K562 (cell line): ENCODE results near the gene TDRKH. TPM values are rescaled to one million over a fixed set of nuclear protein-coding genes. Genes with fewer than 3 reads are reported as not detected.

Experiments used
- CAMTA2 ChIP-seq: fragments of 250-450 bp; sonication (Bioruptor Pico); conservative IDR thresholded peaks from 2 replicates; pipeline ENCODE4 v1.5.1; 2022
- CREB1 ChIP-seq, 2 experiments: sonication (generic) in 1 of 2; formaldehyde crosslinking in 1 of 2; IDR thresholded peaks; 2 replicates each; pipeline versions ENCODE4 v1.6.1 to v1.8.0; 2012 to 2022; ENCODE audit warnings: inconsistent platforms in 1 of 2, mild to moderate bottlenecking in 1 of 2, missing genetic modification reagents in 1 of 2, moderate library complexity in 1 of 2
- EP400 ChIP-seq: fragments of 450-650 bp; IDR thresholded peaks from 2 replicates; pipeline ENCODE4 v1.6.1; 2017; ENCODE audit warnings: antibody characterized with exemption, mild to moderate bottlenecking, moderate library complexity
- FOXJ2 ChIP-seq: fragments of 200-800 bp; sonication (Bioruptor generic); IDR thresholded peaks from 2 replicates; pipeline ENCODE4 v1.6.1; 2016; ENCODE audit warnings: missing genetic modification characterization, missing compliant biosample characterization
- GATAD2B ChIP-seq: fragments of 450-650 bp; IDR thresholded peaks from 2 replicates; pipeline ENCODE4 v1.6.1; 2017; ENCODE audit warnings: mild to moderate bottlenecking, borderline replicate concordance
- JUND ChIP-seq, 2 experiments: IDR thresholded peaks; 2 replicates in 1 of 2; 3 replicates in 1 of 2; pipeline ENCODE4 v1.6.1; 2011; ENCODE audit warnings: borderline replicate concordance in 2 of 2, low read depth in 2 of 2, low read length in 2 of 2, improper control_type of control experiment in 1 of 2, missing biosample characterization in 1 of 2, missing genetic modification characterization in 1 of 2, missing genetic modification reagents in 1 of 2
- LEF1 ChIP-seq: fragments of 450-650 bp; IDR thresholded peaks from 2 replicates; pipeline ENCODE4 v1.6.1; 2016; ENCODE audit warnings: mild to moderate bottlenecking
- MBD2 ChIP-seq: sonication (generic); IDR thresholded peaks from 2 replicates; pipeline ENCODE4 v1.6.1; 2016; ENCODE audit warnings: low read depth, borderline replicate concordance
- MYC ChIP-seq, 2 experiments: fragments of 250-450 bp in 1 of 2; sonication (Bioruptor Pico) in 1 of 2; IDR thresholded peaks; 2 replicates each; pipeline versions ENCODE4 v1.5.1 to v1.6.1; 2012 to 2021; ENCODE audit warnings: low read depth in 2 of 2, borderline replicate concordance in 1 of 2, improper control_type of control experiment in 1 of 2, low read length in 1 of 2, mild to moderate bottlenecking in 1 of 2, moderate library complexity in 1 of 2
- NEUROD1 ChIP-seq: fragments of 150-350 bp; IDR thresholded peaks from 2 replicates; pipeline ENCODE4 v1.6.1; 2014; ENCODE audit warnings: borderline replicate concordance, low read length, low read depth; ENCODE audit not compliant: partially characterized antibody
- PML ChIP-seq: IDR thresholded peaks from 2 replicates; pipeline ENCODE4 v1.6.1; 2012; ENCODE audit warnings: low read length, inconsistent platforms
- RFX1 ChIP-seq: fragments of 450-650 bp; IDR thresholded peaks from 2 replicates; pipeline ENCODE4 v1.6.1; 2016; ENCODE audit warnings: mild to moderate bottlenecking, moderate library complexity
- TEAD2 ChIP-seq: fragments of 450-650 bp; IDR thresholded peaks from 2 replicates; pipeline ENCODE4 v1.6.1; 2016; ENCODE audit warnings: missing genetic modification characterization, control low read depth, missing compliant biosample characterization
- TSC22D4 ChIP-seq: fragments of 450-650 bp; IDR thresholded peaks from 2 replicates; pipeline ENCODE4 v1.6.1; 2016; ENCODE audit warnings: missing genetic modification characterization, missing biosample characterization, control low read depth
- ZNF217 ChIP-seq: sonication (generic); formaldehyde crosslinking; IDR thresholded peaks from 2 replicates; pipeline ENCODE4 v1.8.0; 2022; ENCODE audit warnings: mild to moderate bottlenecking, missing genetic modification reagents
- ZNF41 ChIP-seq: fragments of 250-450 bp; sonication (Bioruptor Pico); conservative IDR thresholded peaks from 2 replicates; pipeline ENCODE4 v1.4.0; 2020; ENCODE audit warnings: mild to moderate bottlenecking
- ZNF431 ChIP-seq: sonication (generic); formaldehyde crosslinking; IDR thresholded peaks from 2 replicates; pipeline ENCODE4 v1.8.0; 2022; ENCODE audit warnings: mild to moderate bottlenecking, missing genetic modification reagents
- polyA plus RNA-seq, 8 experiments: library from polyadenylated mRNA; depleted of rRNA in 4 of 8; stranded (reverse) in 5 of 8; unstranded in 3 of 8; fragments of >200 nt; fragmentation: Nextera tagmentation in 2 of 8; fragmentation: Illumina TruSeq in 1 of 8; extraction: Ambion mirVana in 2 of 8; extraction: Trizol in 1 of 8; gene quantifications; 2 replicates each; pipeline versions ENCODE4 v1.2.1 to v1.2.3, GENCODE V29; 2011 to 2014; ENCODE audit warnings: inconsistent platforms in 1 of 8, missing spikeins in 1 of 8
- total RNA-seq, 7 experiments: library from RNA; depleted of rRNA in 6 of 7; stranded (reverse); fragments of >200 nt in 6 of 7; fragmentation: Illumina TruSeq in 2 of 7; extraction: Trizol in 2 of 7; gene quantifications; 2 replicates each; pipeline versions ENCODE4 v1.2.1 to v1.2.3, GENCODE V29; 2011 to 2021; ENCODE audit warnings: low replicate concordance in 1 of 7
- TF ChIP-seq, protein P1 (sequence below): fragments of 450-650 bp; conservative IDR thresholded peaks from 2 replicates; pipeline ENCODE4 v1.6.1; 2016; ENCODE audit warnings: missing genetic modification characterization, low read depth, mild to moderate bottlenecking, control low read depth, missing compliant biosample characterization
- TF ChIP-seq, protein P2 (sequence below), 2 experiments: IDR thresholded peaks; 2 replicates each; pipeline ENCODE4 v1.6.1; 2012; ENCODE audit warnings: improper control_type of control experiment in 2 of 2, low read depth in 2 of 2, low read length in 2 of 2, borderline replicate concordance in 1 of 2
- TF ChIP-seq, protein P3 (sequence below): fragments of 250-450 bp; sonication (Bioruptor Pico); IDR thresholded peaks from 2 replicates; pipeline ENCODE4 v1.5.0; 2022; ENCODE audit warnings: mild to moderate bottlenecking

The TDRKH gene
- total and polyA plus RNA-seq, 9 of the 15 experiments (the other 6 are each of a cell fraction or from before 2014, with no cell fraction given) = 4.3 to 21.3 (median 8.4) TPM

DNA sequence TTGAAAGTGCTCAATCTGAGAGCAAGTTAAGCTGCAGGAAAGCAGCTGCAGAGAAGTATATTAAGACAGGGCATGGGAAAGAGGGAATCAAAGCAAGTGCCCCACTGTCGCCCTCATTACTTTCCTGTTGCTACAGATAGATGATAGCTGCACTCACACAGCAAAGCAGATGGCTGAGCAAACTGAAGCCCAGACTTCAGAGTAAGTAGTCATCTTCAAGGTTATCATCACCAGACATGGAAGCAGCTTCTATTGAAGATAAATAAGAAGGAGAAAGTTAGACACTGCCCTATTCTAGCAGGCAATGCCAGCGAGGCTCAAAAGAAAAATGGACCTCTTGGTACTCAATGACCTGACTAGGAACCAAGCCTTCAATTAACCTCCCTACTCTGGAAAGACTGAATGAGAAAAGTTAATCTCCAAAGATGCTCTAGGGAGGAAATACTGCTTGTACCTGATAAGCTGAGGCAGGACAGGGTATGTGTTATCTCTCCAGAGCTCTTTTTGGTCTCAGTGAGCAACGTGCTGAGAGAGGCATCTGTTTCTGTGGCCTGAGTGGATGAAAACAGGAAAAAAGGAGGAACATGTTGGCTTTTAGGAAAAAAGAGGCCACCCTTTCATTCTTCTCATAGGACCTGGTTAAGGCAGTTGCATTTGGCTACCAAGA lies 15.9 kb downstream of the TDRKH start (continued):
- TF ChIP-seq, protein P1, sequence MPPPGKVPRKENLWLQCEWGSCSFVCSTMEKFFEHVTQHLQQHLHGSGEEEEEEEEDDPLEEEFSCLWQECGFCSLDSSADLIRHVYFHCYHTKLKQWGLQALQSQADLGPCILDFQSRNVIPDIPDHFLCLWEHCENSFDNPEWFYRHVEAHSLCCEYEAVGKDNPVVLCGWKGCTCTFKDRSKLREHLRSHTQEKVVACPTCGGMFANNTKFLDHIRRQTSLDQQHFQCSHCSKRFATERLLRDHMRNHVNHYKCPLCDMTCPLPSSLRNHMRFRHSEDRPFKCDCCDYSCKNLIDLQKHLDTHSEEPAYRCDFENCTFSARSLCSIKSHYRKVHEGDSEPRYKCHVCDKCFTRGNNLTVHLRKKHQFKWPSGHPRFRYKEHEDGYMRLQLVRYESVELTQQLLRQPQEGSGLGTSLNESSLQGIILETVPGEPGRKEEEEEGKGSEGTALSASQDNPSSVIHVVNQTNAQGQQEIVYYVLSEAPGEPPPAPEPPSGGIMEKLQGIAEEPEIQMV = 0 out of 2 replicates have a peak, but pooled peaks have one; percentile 44
- TF ChIP-seq, protein P2, sequence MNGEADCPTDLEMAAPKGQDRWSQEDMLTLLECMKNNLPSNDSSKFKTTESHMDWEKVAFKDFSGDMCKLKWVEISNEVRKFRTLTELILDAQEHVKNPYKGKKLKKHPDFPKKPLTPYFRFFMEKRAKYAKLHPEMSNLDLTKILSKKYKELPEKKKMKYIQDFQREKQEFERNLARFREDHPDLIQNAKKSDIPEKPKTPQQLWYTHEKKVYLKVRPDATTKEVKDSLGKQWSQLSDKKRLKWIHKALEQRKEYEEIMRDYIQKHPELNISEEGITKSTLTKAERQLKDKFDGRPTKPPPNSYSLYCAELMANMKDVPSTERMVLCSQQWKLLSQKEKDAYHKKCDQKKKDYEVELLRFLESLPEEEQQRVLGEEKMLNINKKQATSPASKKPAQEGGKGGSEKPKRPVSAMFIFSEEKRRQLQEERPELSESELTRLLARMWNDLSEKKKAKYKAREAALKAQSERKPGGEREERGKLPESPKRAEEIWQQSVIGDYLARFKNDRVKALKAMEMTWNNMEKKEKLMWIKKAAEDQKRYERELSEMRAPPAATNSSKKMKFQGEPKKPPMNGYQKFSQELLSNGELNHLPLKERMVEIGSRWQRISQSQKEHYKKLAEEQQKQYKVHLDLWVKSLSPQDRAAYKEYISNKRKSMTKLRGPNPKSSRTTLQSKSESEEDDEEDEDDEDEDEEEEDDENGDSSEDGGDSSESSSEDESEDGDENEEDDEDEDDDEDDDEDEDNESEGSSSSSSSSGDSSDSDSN (IDR thresholded peaks at IDR 0.05; ENCODE audit: borderline replicate concordance in 1 of 2, low read depth in 2 of 2, low read length in 2 of 2) = no peak
- TF ChIP-seq TSC22D4 (no peak), LEF1 (no peak), PML (peak; percentile 53; the same call in 1 of the 2 replicates), RFX1 (no peak), ZNF431 (CRISPR knock-in tag) (no peak), NEUROD1 (peak; percentile 27), GATAD2B (0 out of 2 replicates have a peak, but pooled peaks have one; percentile 24), ZNF217 (CRISPR knock-in tag) (no peak), EP400 (no peak), JUND (IDR thresholded peaks at IDR 0.05; ENCODE audit: borderline replicate concordance, low read depth, low read length) (peak; percentile 53; the same call in 1 of the 2 replicates), JUND (tag; IDR thresholded peaks at IDR 0.05; ENCODE audit: borderline replicate concordance, low read depth, low read length) (peak; percentile 50; the same call in 1 of the 3 replicates), MBD2 (0 out of 2 replicates have a peak, but pooled peaks have one; percentile 48), ZNF41 (CRISPR knock-in tag) (no peak), TEAD2 (no peak), CAMTA2 (CRISPR knock-in tag) (no peak), CREB1 (IDR thresholded peaks at IDR 0.05) (no peak), CREB1 (CRISPR knock-in tag; IDR thresholded peaks at IDR 0.05) (no peak), FOXJ2 (tag) (no peak), MYC (IDR thresholded peaks at IDR 0.05; ENCODE audit: low read depth, low read length) (0 out of 2 replicates have a peak, but pooled peaks have one; percentile 23), MYC (CRISPR knock-in tag; IDR thresholded peaks at IDR 0.05; ENCODE audit: borderline replicate concordance, low read depth) (no peak)
- TF ChIP-seq, protein P3, sequence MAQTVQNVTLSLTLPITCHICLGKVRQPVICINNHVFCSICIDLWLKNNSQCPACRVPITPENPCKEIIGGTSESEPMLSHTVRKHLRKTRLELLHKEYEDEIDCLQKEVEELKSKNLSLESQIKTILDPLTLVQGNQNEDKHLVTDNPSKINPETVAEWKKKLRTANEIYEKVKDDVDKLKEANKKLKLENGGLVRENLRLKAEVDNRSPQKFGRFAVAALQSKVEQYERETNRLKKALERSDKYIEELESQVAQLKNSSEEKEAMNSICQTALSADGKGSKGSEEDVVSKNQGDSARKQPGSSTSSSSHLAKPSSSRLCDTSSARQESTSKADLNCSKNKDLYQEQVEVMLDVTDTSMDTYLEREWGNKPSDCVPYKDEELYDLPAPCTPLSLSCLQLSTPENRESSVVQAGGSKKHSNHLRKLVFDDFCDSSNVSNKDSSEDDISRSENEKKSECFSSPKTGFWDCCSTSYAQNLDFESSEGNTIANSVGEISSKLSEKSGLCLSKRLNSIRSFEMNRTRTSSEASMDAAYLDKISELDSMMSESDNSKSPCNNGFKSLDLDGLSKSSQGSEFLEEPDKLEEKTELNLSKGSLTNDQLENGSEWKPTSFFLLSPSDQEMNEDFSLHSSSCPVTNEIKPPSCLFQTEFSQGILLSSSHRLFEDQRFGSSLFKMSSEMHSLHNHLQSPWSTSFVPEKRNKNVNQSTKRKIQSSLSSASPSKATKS = no peak
